ENCODE data around the gene MBNL3. TPM values are rescaled to one million over a fixed set of nuclear protein-coding genes. Genes with fewer than 3 reads are reported as not detected.

Gene MBNL3
- total and polyA plus RNA-seq, 2 donors (not counting 3 experiments of a cell fraction or from before 2014, with no cell fraction given): 1.8 to 5.6 TPM

GRCh38 chrX:132411310-132411977 lies 77.4 kb downstream of the MBNL3 start:
- intact Hi-C loops (cut with micrococcal nuclease) (no loop called here), dilution Hi-C loops (cut with MboI; ENCODE audit: extremely low pct_ligation_motif_present, low sequenced_read_pairs) (no loop called here)
- no peaks in the 10 kb centered on the region for H3K79me2 ChIP-seq (ENCODE audit: control insufficient read depth, insufficient read depth, low read length)
- CTCF ChIA-PET: no interaction called here
- H3K9ac ChIP-seq (replicated peaks; ENCODE audit: extremely low read depth, insufficient read depth, low read length): no peak overlapping the region
- H4K20me1 ChIP-seq (replicated peaks; ENCODE audit: control insufficient read depth, extremely low read depth, insufficient read depth, low read length): no peaks in the 10 kb centered on the region
- TF ChIP-seq POLR2AphosphoS5 (IDR thresholded peaks at IDR 0.05; ENCODE audit: insufficient read depth, low read depth, low read length) (no peak), FOS (IDR thresholded peaks at IDR 0.05; ENCODE audit: borderline replicate concordance, insufficient read depth, low read length) (no peak), POLR2A (IDR thresholded peaks at IDR 0.05; ENCODE audit: low read depth, low read length) (no peak), JUN (IDR thresholded peaks at IDR 0.05; ENCODE audit: borderline replicate concordance, insufficient read depth, insufficient read length, low read depth) (no peak), MYC (IDR thresholded peaks at IDR 0.05; ENCODE audit: low read depth, low read length) (no peak), GATA2 (IDR thresholded peaks at IDR 0.05; ENCODE audit: insufficient read depth, insufficient read length, low read depth, low read length) (no peak), MAX (IDR thresholded peaks at IDR 0.05; ENCODE audit: insufficient read depth, insufficient read length) (no peak), EZH2 (IDR thresholded peaks at IDR 0.05; ENCODE audit: borderline replicate concordance, low read depth, low read length, severe bottlenecking) (no peak), CTCF (IDR thresholded peaks at IDR 0.05; ENCODE audit: extremely low read depth in 1 of 2, insufficient read depth in 1 of 2, low read depth in 1 of 2, low read length in 2 of 2) (no peak)
- H3K4me3 ChIP-seq (replicated peaks in 1 of 3; ENCODE audit: insufficient read depth in 1 of 3, low read depth in 1 of 3, low read length in 3 of 3): no peak overlapping the region
- no peaks in the 10 kb centered on the region for H3K36me3 ChIP-seq (ENCODE audit: control insufficient read depth in 2 of 2, extremely low read depth in 1 of 2, insufficient read depth in 2 of 2, low read length in 2 of 2)
- DNase-seq (ENCODE audit: low read depth, low spot score) (no peak), FAIRE-seq (no peak)
- H2AFZ ChIP-seq (ENCODE audit: low read depth, low read length): no peak overlapping the region
- BruUV-seq (replicated peaks): no TSS peak
- H3K27ac ChIP-seq (ENCODE audit: insufficient read depth, low read depth, low read length): no peak overlapping the region
- H3K4me2 ChIP-seq (ENCODE audit: insufficient read depth, low read length): no peak overlapping the region
- no peaks in the 10 kb centered on the region for H3K9me3 ChIP-seq (replicated peaks; ENCODE audit: control insufficient read depth, insufficient read depth, low read length)
- POLR2A ChIA-PET: no interaction called here
- no peaks in the 10 kb centered on the region for H3K4me1 ChIP-seq (ENCODE audit: control insufficient read depth, extremely low read depth, insufficient read depth, low read length)
- H3K9me1 ChIP-seq (replicated peaks; ENCODE audit: control insufficient read depth, extremely low read depth, insufficient read depth, low read length): no peaks in the 10 kb centered on the region
- no peaks in the 10 kb centered on the region for H3K27me3 ChIP-seq (ENCODE audit: control insufficient read depth in 2 of 2, insufficient read depth in 2 of 2, low read length in 2 of 2)
